Measurements from ENCODE around the gene YKT6.

Gene YKT6

GRCh38 chr7:44220358-44221112 lies 19.8 kb downstream of the YKT6 start:
- DNase-seq: no peak

DNA sequence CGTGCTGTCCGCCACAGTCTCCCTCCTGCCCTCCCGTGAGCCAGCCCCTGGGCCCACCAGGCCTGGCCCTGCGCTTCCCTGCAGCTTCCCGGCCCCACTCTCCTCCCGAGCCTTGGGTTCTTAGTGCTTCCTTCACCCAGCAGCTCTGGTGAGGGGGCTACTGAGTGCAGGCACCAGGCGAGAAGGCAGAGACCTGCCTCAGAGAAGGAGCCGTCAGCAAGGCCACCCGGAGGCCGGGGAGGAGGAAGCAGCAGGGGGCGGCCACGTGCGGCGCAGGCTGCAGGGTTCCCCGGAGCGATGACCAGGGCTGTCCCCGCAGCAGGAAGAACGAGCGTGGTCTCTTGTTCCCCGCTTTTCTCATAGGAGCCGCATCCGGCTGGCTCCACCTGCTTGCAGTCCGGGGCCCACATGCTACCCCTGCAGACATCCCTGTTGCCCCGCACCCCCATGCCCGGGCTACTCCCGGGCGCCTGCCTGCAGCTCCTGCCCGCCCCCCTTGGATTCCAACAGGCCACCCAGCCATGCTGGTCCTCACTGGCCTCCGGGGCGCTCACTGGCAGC lies 20.5 kb downstream of the YKT6 start:
- no peak for DNase-seq

- no peak for DNase-seq
These were observed 21.3 kb downstream of the YKT6 start for GRCh38 chr7:44222074-44222473.

- DNase-seq: no peak
These were observed 22.0 kb downstream of the YKT6 start for GRCh38 chr7:44222776-44223261.

DNA sequence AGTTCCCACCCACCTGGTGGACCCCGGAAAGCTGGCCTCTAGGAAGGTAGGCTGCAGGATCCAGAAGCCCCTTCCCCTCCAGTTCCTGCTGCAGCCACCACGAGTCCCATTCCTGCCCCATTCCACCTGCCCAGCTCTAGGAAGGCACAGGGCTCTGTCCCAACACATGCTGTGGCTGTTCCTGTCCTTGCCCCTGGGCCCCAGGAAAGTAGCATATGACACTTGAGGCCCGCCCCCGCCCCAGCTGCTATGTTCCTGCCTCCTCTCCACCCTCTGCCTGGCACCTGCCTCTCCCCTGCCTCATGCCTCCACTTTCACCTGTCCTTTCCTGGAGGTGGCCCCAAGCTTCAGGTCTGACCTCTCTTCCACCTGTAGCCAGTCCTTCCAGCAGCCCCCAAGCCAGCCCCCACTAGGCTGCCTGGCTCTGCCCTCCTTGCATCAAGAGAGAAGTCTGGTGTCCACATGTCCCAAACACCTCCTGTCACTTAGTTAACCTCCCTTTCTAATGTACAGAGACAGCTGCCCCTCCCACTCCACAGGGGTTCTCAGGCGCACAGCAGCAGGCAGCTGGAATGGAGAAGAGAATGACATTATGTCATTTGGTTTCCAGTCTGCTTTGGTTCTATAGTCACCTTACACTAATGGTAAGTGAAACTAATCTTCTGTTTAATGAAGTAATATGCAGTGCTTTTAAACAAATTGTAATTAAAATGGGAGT lies 22.7 kb downstream of the YKT6 start:
- DNase-seq: no peak

DNA sequence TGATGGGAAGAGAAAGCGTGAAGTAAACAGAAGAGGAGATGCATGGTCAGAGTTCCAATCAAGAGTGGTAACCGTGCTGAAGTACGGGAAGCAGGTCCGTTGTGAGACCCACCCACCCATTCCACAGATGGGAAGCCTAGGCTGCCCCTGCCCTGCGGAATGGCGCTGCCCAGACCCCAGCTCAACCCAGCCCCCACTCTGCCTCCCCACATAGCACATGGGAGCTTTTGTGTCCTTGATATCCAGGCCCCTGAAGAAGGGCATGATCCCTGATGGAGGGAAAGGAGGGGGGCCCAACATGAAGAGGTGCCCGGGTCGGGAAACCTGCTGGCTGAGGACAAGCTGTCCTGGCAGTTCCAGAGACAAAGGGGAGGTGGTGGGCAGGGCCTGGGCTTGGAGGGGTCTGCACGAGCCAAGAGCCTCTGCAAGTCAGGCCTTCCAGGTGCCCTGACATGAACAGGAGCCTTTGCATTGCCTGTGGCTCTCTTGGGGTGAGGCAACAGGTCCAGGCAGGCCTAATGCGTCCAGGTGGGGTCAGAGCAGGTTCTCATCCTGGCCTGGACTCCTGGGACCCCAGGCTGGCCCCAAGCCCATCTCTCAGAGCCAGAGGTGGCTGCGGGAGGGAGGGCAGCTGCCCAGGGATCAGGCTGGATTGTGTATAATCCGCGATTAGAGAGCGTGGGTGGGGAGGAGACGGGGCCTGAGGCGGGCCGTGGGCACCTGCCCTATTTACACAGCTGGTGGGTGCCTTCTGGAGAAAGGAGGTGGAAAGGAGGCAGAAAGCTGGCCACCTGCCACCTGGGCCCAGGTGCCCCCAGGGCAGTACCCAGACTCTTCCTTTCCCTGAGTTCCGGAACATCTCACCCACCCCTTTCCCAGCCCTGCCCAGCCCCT lies 23.5 kb downstream of the YKT6 start:
- peak; percentile 28 for DNase-seq

DNA sequence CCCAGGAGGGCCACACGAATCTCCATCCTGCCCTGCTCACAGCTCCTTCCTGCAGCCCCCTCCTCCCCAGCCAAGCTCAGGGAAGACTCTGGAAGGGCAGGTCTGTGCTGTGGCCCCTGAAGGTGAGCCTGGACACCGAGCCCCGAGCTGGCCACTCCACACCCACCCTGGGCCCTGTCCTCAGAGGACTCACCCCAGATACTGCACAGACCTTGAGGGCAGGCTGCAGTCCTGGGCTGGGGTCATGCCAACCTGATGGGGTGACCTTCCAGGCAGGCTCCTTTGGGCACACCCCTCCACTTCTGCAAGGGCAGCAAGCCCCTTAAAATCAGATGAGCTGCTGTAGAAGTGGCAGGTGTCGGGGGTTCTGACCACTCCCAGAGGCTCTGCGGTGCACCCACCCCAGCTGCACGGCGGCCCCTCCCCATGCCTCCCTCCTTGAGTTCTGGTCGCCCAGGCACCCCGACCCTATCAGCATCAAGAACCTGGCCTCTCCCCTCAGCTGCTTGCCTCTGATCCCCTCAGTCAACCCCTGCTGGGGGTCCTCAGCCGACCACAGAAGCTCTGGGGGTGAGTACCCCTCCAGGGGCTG lies 24.3 kb downstream of the YKT6 start:
- no peak for DNase-seq

DNA sequence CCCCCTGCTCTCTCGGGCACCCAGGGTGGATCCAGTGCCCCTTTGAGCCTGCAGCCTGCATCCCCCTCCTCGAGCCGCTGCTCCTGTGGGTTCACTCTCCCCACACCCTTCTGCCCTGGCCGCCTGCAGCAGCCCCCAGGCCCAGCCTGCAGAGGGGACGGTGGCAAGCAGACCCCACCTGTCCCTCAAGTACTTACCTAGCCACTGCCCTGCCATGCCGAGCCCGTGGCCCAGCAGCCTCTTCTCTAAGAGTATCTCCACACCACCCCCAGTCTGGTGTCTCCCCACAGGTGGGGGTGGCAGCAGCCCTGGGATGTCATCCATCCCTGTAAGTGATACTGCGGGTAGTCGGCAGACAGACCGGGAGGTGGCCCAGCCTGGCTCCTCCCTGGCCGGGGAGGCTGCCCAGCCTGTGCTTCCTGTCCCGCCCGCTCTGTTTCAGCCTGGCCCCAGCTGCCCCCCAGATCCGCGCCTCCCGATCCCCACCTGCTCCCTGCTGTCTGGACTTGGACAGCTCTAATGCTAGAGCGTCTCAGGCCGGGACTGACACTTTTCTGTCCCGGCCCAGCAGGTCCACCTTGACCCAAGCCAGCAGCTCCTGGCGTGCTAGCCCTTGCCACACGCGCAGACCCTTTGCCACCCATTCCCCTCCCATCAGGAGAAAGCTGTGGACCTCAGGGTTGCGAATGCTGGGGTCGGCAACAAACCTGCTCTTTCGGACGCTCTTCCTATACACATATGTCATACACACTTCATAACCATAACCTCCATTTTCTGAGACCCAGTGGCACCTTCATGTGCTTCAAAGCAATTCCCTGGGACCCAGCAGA lies 25.0 kb downstream of the YKT6 start:
- no peak for DNase-seq

- no peak for DNase-seq
These were observed 25.6 kb downstream of the YKT6 start for GRCh38 chr7:44226396-44226753.

DNA sequence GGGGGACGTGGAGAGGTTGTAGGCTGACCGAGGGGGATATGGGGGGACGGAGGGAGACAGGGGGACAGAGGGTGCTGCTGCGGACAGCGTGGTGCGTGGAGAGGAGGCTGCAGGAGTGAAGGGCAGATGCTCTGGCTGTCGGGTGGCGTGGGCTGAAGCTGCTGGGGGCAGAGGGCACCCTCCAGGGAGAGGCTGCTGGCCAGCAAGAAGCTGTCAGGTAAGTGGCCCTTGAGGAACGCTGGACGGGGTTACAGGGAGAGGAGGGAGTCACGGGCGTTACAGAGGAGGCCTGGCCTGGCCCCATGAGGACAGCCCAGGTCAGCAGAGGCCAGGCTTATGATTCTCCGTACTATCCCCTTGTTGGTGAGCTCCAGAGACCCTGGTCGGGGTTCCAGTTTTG lies 27.1 kb downstream of the YKT6 start:
- no peak for DNase-seq

DNA sequence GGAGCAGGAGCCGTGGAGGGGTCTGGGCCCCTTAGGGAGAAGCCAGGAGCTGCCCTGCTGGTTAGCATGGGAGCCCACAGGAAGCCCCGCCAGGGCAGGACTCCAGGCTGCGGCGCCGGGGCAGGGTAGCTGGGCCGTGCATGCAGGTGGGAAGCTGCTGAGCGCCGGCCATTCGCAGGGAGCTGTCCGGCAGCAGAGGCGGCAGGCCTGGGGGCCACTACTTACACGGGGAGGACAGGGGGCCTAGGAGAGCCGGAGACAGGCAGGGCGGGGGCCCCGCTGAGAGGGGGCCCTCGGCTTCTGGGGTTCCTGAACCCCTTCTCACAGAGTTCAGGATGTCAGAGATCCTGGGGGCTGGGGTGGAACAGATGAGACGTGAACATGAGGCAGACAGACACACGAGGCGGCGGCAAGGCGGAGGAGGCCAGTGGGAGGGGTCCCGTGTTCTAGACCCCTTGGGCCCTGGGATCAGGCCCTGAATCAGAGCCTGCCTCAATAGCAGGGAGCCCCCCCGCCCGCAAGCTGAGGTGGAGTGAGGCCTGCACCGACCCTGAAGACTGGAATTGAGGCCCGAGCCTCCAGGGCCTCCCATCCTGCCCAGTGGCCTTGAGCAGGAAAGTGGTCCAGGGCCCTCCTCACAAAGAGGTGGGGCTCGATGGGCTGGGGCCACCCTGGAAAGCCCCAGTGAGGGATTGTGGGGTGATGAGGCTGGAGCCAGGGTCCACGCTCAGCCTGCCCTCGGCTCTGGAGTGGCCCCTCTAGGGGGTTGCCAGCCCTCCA lies 28.0 kb downstream of the YKT6 start:
- DNase-seq: no peak

- DNase-seq: no peak
These were observed 28.8 kb downstream of the YKT6 start for GRCh38 chr7:44229546-44230105.

DNA sequence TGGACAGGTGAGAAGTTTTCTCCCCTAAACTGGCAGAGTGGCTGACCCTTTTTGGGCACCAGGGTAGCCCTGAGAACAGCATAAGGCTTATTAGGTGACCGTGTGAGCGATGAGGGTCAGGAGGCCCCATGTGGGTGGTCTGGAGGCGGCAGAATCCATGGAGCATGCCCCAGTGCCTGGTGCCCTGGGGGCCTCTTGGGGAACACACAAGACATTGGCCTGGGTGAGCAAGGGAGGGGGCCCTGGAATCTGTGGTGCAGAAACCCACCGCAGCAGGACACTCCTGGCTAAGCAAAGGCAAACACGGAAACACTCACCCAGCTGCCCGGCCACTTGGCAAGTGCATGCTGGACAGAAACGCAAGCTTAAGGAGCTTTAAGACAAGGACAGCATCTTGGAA lies 29.5 kb downstream of the YKT6 start:
- DNase-seq: no peak

GRCh38 chr7:44231088-44231487 lies 30.3 kb downstream of the YKT6 start:
- DNase-seq: no peak

- DNase-seq: no peak
These were observed 31.6 kb downstream of the YKT6 start for GRCh38 chr7:44232396-44232795.

- DNase-seq: no peak
These were observed 32.3 kb downstream of the YKT6 start for GRCh38 chr7:44232901-44233715.

- no peak for DNase-seq
These were observed 34.3 kb downstream of the YKT6 start for GRCh38 chr7:44235066-44235465.

DNA sequence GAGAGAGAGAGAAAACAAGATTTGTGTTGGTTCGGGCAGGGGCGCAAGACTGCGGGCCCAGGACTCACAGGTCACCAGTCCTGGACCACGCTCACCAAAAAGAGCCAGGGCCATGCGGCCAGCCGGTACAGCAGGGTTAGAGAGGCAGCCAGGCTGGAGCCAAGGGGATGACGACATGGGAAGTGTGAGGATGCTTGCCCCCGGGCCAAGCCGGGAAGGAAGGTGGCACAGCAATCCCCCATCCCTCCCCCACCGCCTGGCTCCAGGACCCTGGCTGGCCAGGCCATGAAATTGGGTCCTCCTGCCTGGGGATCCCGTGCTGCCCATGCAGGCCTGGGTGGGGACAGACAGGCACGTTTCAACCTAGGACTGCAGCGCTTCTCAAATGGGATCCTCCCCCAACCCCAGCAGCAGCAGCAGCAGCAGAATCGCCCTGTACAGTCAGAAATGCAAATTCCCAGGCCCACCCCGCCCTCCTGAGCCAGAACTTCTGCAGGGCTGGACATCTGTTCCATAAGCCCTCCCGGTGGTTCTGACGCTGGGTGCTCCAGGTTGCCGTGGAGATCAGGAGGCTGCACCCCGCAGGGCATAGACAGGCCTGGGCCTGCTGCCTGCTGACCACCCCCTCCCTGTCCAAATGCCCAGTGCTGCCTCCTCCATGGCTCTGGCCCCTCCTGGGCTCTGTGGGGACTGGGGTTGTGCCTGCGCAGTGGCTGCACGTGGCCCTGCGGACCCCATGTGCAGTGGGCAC lies 35.0 kb downstream of the YKT6 start:
- no peak for DNase-seq

GRCh38 chr7:44236333-44236728 lies 35.6 kb downstream of the YKT6 start:
- DNase-seq: no peak

Measured in SHP77 treated with DMSO at 0.1 percent for 48 hours (cell line).